HepG2 (cell line): Measurements from ENCODE around the gene IPCEF1. TPM values are rescaled to one million over a fixed set of nuclear protein-coding genes. Genes with fewer than 3 reads are reported as not detected.

Experiments used
- ATAC-seq: fragments of 200-7000 bp; cut with Tn5 transposase; 3 replicates; pipeline ENCODE4 v1.9.1; 2020; ENCODE audit warnings: mild to moderate bottlenecking, moderate library complexity
- BruUV-seq: library from RNA; stranded (reverse); fragments of 400-500 nt; replicated peaks from 2 replicates; lab custom pipeline; 2021; lab: Mats Ljungman, UMichigan
- CTCF ChIA-PET: fragments of 300-600 bp; formaldehyde crosslinking; extraction: SDS; loops from one replicate; lab custom pipeline; 2021; ENCODE audit warnings: low total read pairs, inconsistent platforms, low intra/inter-chr PET ratio; lab: Yijun Ruan, JAX
- POLR2A ChIA-PET: fragments of 350-600 bp; sonication (Branson Sonifier 250); formaldehyde crosslinking; loops from one replicate; lab custom pipeline; 2020; ENCODE audit warnings: antibody characterized with exemption, inconsistent platforms; lab: Yijun Ruan, JAX
- DNase-seq: peaks from one replicate; pipeline ENCODE4 v3.0.0-alpha.2; 2015; ENCODE audit warnings: low spot score
- FAIRE-seq: peaks from 3 replicates; lab custom pipeline; 2011; peaks lifted over from hg19 to GRCh38; lab: Jason Lieb, UNC
- H2AFZ ChIP-seq: one replicate; pipeline ENCODE4 v1.6.1; 2011; ENCODE audit warnings: low read length, inconsistent platforms
- H3K27ac ChIP-seq: fragments of 300-600 bp; 3 replicates; pipeline ENCODE4 v1.8.0; 2011; ENCODE audit warnings: mixed run types, mild to moderate bottlenecking, mixed read lengths, low read length, inconsistent platforms; ENCODE audit not compliant: insufficient read depth; ENCODE audit errors: extremely low read length
- H3K27me3 ChIP-seq, 2 experiments: fragments of 200-600 bp in 1 of 2; 2 replicates in 1 of 2; 3 replicates in 1 of 2; pipeline versions ENCODE4 v1.6.0 to v1.8.0; 2011; ENCODE audit warnings: low read length in 2 of 2, mild to moderate bottlenecking in 2 of 2, moderate library complexity in 2 of 2, inconsistent platforms in 1 of 2; ENCODE audit not compliant: insufficient read depth in 2 of 2, control insufficient read depth in 1 of 2
- H3K36me3 ChIP-seq, 2 experiments: fragments of 200-600 bp in 1 of 2; replicated peaks in 1 of 2; 2 replicates in 1 of 2; 3 replicates in 1 of 2; pipeline versions ENCODE4 v1.5.1 to v1.8.0; 2011; ENCODE audit warnings: low read length in 2 of 2, inconsistent platforms in 1 of 2; ENCODE audit not compliant: insufficient read depth in 2 of 2, control insufficient read depth in 1 of 2
- H3K4me1 ChIP-seq: 2 replicates; pipeline ENCODE4 v1.5.1; 2012; ENCODE audit warnings: low read length, inconsistent platforms; ENCODE audit not compliant: insufficient read depth
- H3K4me2 ChIP-seq: 2 replicates; pipeline ENCODE4 v1.6.0; 2011; ENCODE audit warnings: low read depth, low read length, inconsistent platforms
- H3K4me3 ChIP-seq, 3 experiments: fragments of 200-600 bp in 1 of 3; sonication (generic), shearing (Covaris generic) in 1 of 3; replicated peaks in 1 of 3; 2 replicates each; pipeline ENCODE4 v1.5.1; 2011 to 2016; ENCODE audit warnings: low read length in 3 of 3, inconsistent platforms in 2 of 3, low read depth in 2 of 3, mild to moderate bottlenecking in 2 of 3, control low read depth in 1 of 3, mixed read lengths in 1 of 3; ENCODE audit not compliant: insufficient read depth in 1 of 3
- H3K79me2 ChIP-seq: one replicate; pipeline ENCODE4 v1.6.1; 2011; ENCODE audit warnings: low read length, inconsistent platforms; ENCODE audit not compliant: insufficient read depth
- H3K9ac ChIP-seq: 2 replicates; pipeline ENCODE4 v1.6.0; 2011; ENCODE audit warnings: mild to moderate bottlenecking, low read depth, low read length, inconsistent platforms; ENCODE audit not compliant: insufficient read depth
- H3K9me3 ChIP-seq: 2 replicates; pipeline ENCODE4 v1.5.1; 2012; ENCODE audit warnings: mild to moderate bottlenecking, low read length
- H4K20me1 ChIP-seq: 2 replicates; pipeline ENCODE4 v1.6.0; 2011; ENCODE audit warnings: inconsistent platforms, mild to moderate bottlenecking, low read length, moderate library complexity; ENCODE audit not compliant: insufficient read depth
- CHD2 ChIP-seq: IDR thresholded peaks from 2 replicates; pipeline ENCODE4 v1.6.1; 2011; ENCODE audit warnings: low read depth, low read length, improper control_type of control experiment
- FLYWCH1 ChIP-seq: sonication (generic); formaldehyde crosslinking; IDR thresholded peaks from 2 replicates; pipeline ENCODE4 v1.8.1; 2023; ENCODE audit warnings: mild to moderate bottlenecking, missing genetic modification reagents
- ISL2 ChIP-seq: sonication (generic); formaldehyde crosslinking; IDR thresholded peaks from 2 replicates; pipeline ENCODE4 v1.5.0; 2020; ENCODE audit warnings: missing genetic modification reagents
- KLF16 ChIP-seq, 2 experiments: sonication (generic) in 1 of 2; formaldehyde crosslinking in 1 of 2; IDR thresholded peaks; 2 replicates each; pipeline versions ENCODE4 v1.6.1 to v1.8.0; 2016 to 2023; ENCODE audit warnings: missing genetic modification reagents in 2 of 2, missing compliant biosample characterization in 1 of 2
- NFYB ChIP-seq: sonication (generic); formaldehyde crosslinking; IDR thresholded peaks from 2 replicates; pipeline ENCODE4 v1.4.0; 2020; ENCODE audit warnings: missing genetic modification reagents
- TCF7 ChIP-seq: sonication (generic); IDR thresholded peaks from 2 replicates; pipeline ENCODE4 v1.6.1; 2016; ENCODE audit warnings: antibody characterized with exemption, low read depth
- ZNF333 ChIP-seq: sonication (generic); formaldehyde crosslinking; IDR thresholded peaks from 2 replicates; pipeline ENCODE4 v1.4.0; 2020; ENCODE audit warnings: mild to moderate bottlenecking, missing genetic modification reagents, borderline replicate concordance
- ZNF546 ChIP-seq: sonication (generic); formaldehyde crosslinking; conservative IDR thresholded peaks from 2 replicates; pipeline ENCODE4 v1.8.1; 2023; ENCODE audit warnings: mild to moderate bottlenecking, missing genetic modification reagents
- ZNF619 ChIP-seq: sonication (generic); formaldehyde crosslinking; IDR thresholded peaks from 2 replicates; pipeline ENCODE4 v1.4.0; 2020; ENCODE audit warnings: mild to moderate bottlenecking, missing genetic modification reagents
- ZNF709 ChIP-seq: sonication (generic); formaldehyde crosslinking; IDR thresholded peaks from 2 replicates; pipeline ENCODE4 v1.5.0; 2020; ENCODE audit warnings: mild to moderate bottlenecking, missing genetic modification reagents
- WGBS: methylation state at CpG from one replicate; pipeline ENCODE4 v1.1.6; 2017; ENCODE audit warnings: low lambda C conversion rate; 5-methylcytosine and 5-hydroxymethylcytosine counted together
- in situ Hi-C: cut with HindIII; loops from 2 replicates; pipeline ENCODE4 v1.10.0; 2017; ENCODE audit warnings: low pct_unique_long_range_greater_than_20kb; ENCODE audit not compliant: extremely low pct_ligation_motif_present
- intact Hi-C: fragments of 100-400 bp; cut with micrococcal nuclease; formaldehyde crosslinking; loops from one replicate; pipeline ENCODE4 v1.10.0; 2022; ENCODE audit not compliant: unreplicated experiment
- polyA plus RNA-seq, 8 experiments: library from polyadenylated mRNA; depleted of rRNA in 3 of 8; stranded (reverse) in 7 of 8; unstranded in 1 of 8; fragments of >200 nt; fragmentation: Illumina TruSeq in 4 of 8; extraction: Trizol in 4 of 8; gene quantifications; 2 replicates each; pipeline versions ENCODE4 v1.2.1 to v1.2.3, GENCODE V29; 2011 to 2016; ENCODE audit warnings: low read depth in 4 of 8, missing spikeins in 1 of 8, mixed read lengths in 1 of 8; ENCODE audit not compliant: insufficient read depth in 1 of 8
- total RNA-seq, 5 experiments: library from RNA; depleted of rRNA; stranded (reverse); fragments of >200 nt; fragmentation: Illumina TruSeq; extraction: Trizol; gene quantifications; 2 replicates each; pipeline ENCODE4 v1.2.3, GENCODE V29; 2016; ENCODE audit warnings: low read depth in 1 of 5
- TF ChIP-seq, protein P1 (sequence below): sonication (generic); formaldehyde crosslinking; IDR thresholded peaks from 2 replicates; pipeline ENCODE4 v1.8.0; 2022; ENCODE audit warnings: mild to moderate bottlenecking, missing genetic modification reagents, borderline replicate concordance

Gene IPCEF1
- total and polyA plus RNA-seq, 2 of the 13 experiments (the other 11 are each of a cell fraction or from before 2014, with no cell fraction given) = 0.03 TPM; not detected in 1

DNA sequence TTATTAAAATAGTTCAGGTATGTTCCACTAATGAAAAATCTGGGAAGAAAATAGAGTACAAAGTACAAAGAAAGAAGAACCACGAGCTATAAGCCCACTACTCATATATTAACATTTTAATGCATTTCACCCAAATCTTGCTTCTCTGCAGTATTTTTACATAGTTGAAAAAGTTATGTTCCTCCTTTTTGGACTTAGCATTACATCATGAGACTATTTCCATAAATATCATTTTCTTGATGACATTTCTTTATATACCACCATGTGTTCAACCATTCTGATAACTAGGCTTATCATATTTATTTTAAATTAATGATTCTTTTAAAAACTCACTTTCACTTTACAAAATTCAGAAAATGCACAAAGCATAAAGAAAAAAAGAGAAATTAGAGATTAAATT is 3.0 kb downstream of the IPCEF1 start:
- H3K9ac ChIP-seq = no peak overlapping the region
- CTCF ChIA-PET = no interaction called here
- no peak for DNase-seq
- TF ChIP-seq ZNF333 (no peak), KLF16 (CRISPR knock-in tag; IDR thresholded peaks at IDR 0.05) (no peak), FLYWCH1 (CRISPR knock-in tag) (no peak), CHD2 (no peak), ISL2 (CRISPR knock-in tag) (no peak), ZNF709 (CRISPR knock-in tag) (no peak), ZNF546 (no peak), NFYB (no peak), TCF7 (no peak), ZNF619 (CRISPR knock-in tag) (no peak)
- TF ChIP-seq, protein P1, sequence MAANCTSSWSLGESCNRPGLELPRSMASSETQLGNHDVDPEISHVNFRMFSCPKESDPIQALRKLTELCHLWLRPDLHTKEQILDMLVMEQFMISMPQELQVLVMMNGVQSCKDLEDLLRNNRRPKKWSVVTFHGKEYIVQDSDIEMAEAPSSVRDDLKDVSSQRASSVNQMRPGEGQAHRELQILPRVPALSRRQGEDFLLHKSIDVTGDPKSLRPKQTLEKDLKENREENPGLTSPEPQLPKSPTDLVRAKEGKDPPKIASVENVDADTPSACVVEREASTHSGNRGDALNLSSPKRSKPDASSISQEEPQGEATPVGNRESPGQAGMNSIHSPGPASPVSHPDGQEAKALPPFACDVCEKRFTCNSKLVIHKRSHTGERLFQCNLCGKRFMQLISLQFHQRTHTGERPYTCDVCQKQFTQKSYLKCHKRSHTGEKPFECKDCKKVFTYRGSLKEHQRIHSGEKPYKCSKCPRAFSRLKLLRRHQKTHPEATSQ (CRISPR knock-in tag) = no peak
- TF ChIP-seq, all 625 proteins: peak for 0
- Histone ChIP-seq H4K20me1 (no peaks in the 10 kb centered on the region), H3K27ac (no peak overlapping the region), H3K4me1 (no peaks in the 10 kb centered on the region), H3K4me3 (no peak overlapping the region), H3K36me3 (no peaks in the 10 kb centered on the region), H3K27me3 (no peaks in the 10 kb centered on the region), H3K4me2 (no peak overlapping the region), H3K79me2 (no peaks in the 10 kb centered on the region), H2AFZ (no peak overlapping the region), H3K9me3 (no peaks in the 10 kb centered on the region)
- WGBS = 3% methylated on average over 1 of the region's 1 CpG
- BruUV-seq = no TSS peak
- no peak for ATAC-seq
- in situ Hi-C loops = no loop called here
- FAIRE-seq = no peak
- POLR2A ChIA-PET = no interaction called here
- intact Hi-C loops = no loop called here
